ENCODE data around the gene H6PD. TPM values are rescaled to one million over a fixed set of nuclear protein-coding genes. Genes with fewer than 3 reads are reported as not detected.

H6PD gene
- total and polyA plus RNA-seq, 4 donors: 4.8 to 65.4 (median 40.2) TPM

DNA sequence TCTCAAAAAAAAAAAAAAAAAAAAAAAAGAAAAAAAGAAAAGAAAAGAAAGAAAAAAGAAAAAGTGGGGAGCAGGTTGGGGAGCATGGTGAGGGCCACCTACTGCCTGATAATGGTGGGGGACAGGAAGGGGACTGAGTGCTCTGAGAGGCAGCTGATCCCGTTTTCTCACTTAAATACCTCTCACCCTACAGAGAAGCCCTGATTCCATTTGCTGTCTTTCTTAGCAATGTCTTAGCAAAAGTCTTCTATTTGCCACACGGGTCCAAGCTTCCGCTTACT, 692 bp upstream of the H6PD start:
- Histone ChIP-seq H3K9me3 (ENCODE audit: control insufficient read depth, low read length) (no peaks in the 10 kb centered on the region), H3K36me3 (ENCODE audit: control insufficient read depth in 1 of 2, insufficient read depth in 2 of 2, low read length in 1 of 2) (no peaks in the 10 kb centered on the region), H3K27ac (ENCODE audit: low read depth in 1 of 2, low read length in 2 of 2) (peak overlapping the region; percentile 65 to 79), H3K4me1 (ENCODE audit: control insufficient read depth in 1 of 2, insufficient read depth in 2 of 2, low read length in 2 of 2) (peaks cover 0 to 2% of the 10 kb centered on the region in 2 donors), H3K27me3 (ENCODE audit: control insufficient read depth in 1 of 2, insufficient read depth in 2 of 2, low read length in 1 of 2) (no peaks in the 10 kb centered on the region), H3K4me3 (ENCODE audit: low read length in 2 of 2) (no peak overlapping the region)
- 25 to 28% methylated on average over 3 of the region's 3 CpGs for WGBS, 2 donors
- intact Hi-C loops (cut with DNase I): no loop called here
- DNase-seq: no peak
- ATAC-seq (ENCODE audit: low FRiP score): no peak

DNA sequence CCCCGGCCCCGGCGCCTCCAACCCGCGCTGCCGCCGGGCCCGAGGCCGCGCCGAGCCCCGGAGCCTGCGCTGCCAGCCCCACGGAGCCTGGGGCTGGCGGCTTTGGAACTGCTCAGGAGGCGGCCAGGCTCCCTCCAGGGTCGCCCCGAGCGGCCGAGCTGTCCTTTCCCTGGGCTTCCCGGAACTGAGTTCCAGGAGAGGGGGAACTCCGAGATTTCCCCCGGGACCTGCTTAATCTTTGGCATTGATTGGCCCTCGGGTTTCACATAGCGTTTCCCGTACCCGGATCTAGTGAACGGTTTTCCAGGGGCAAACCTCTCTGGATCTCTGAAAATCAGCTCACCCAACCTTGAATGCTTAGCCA, 504 bp downstream of the H6PD start:
- WGBS, 2 donors: 0 to 1% methylated on average over 23 to 28 of the region's 28 CpGs
- ATAC-seq (ENCODE audit: low FRiP score): no peak
- Histone ChIP-seq H3K27ac (ENCODE audit: low read depth in 1 of 2, low read length in 2 of 2) (peak overlapping the region; percentile 91 to 97), H3K4me3 (ENCODE audit: low read length in 2 of 2) (peak overlapping the region; percentile 74 to 91), H3K27me3 (ENCODE audit: control insufficient read depth in 1 of 2, insufficient read depth in 2 of 2, low read length in 1 of 2) (no peaks in the 10 kb centered on the region), H3K9me3 (ENCODE audit: control insufficient read depth, low read length) (no peaks in the 10 kb centered on the region), H3K4me1 (ENCODE audit: control insufficient read depth in 1 of 2, insufficient read depth in 2 of 2, low read length in 2 of 2) (peaks cover 0 to 4% of the 10 kb centered on the region in 2 donors), H3K36me3 (ENCODE audit: control insufficient read depth in 1 of 2, insufficient read depth in 2 of 2, low read length in 1 of 2) (no peaks in the 10 kb centered on the region)
- DNase-seq: peak in 1 of 2 donors; percentile 84
- intact Hi-C loops (cut with DNase I): no loop called here

DNA sequence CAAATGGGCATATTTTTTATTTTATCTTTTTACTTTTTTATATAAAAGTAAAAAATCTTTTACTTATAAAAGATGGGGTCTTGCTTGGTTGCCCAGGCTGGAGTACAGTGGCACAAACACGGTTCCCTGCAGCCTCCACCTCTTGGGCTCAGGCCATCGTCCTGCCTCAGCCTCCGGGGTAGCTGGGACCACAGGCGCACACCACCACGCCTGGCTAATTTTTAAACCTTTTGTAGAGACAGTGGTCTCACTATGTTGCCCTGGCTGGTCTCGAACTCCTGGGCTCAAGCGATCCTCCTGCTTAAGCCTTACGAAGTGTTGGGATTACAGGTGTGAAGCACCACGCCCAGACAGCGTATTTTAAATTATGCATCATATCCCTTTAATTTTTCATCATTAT, 986 bp downstream of the H6PD start:
- H3K36me3 ChIP-seq (ENCODE audit: control insufficient read depth in 1 of 2, insufficient read depth in 2 of 2, low read length in 1 of 2): no peaks in the 10 kb centered on the region
- H3K4me1 ChIP-seq (ENCODE audit: control insufficient read depth in 1 of 2, insufficient read depth in 2 of 2, low read length in 2 of 2): peaks cover 0 to 4% of the 10 kb centered on the region in 2 donors
- ATAC-seq (ENCODE audit: low FRiP score) (no peak), DNase-seq (no peak)
- H3K4me3 ChIP-seq (ENCODE audit: low read length in 2 of 2): peak overlapping the region; percentile 74 to 91
- intact Hi-C loops (cut with DNase I): no loop called here
- peak overlapping the region in 1 of 2 donors; percentile 91 for H3K27ac ChIP-seq (ENCODE audit: low read depth in 1 of 2, low read length in 2 of 2)
- H3K9me3 ChIP-seq (ENCODE audit: control insufficient read depth, low read length): no peaks in the 10 kb centered on the region
- 76 to 78% methylated on average over 10 of the region's 10 CpGs for WGBS, 2 donors
- no peaks in the 10 kb centered on the region for H3K27me3 ChIP-seq (ENCODE audit: control insufficient read depth in 1 of 2, insufficient read depth in 2 of 2, low read length in 1 of 2)

GRCh38 chr1:9238134-9238533, 3.6 kb downstream of the H6PD start:
- no peaks in the 10 kb centered on the region for H3K27me3 ChIP-seq (ENCODE audit: control insufficient read depth in 1 of 2, insufficient read depth in 2 of 2, low read length in 1 of 2)
- H3K9me3 ChIP-seq (ENCODE audit: control insufficient read depth, low read length): no peaks in the 10 kb centered on the region
- intact Hi-C loops (cut with DNase I): no loop called here
- H3K27ac ChIP-seq (ENCODE audit: low read depth in 1 of 2, low read length in 2 of 2): peak overlapping the region in 1 of 2 donors; percentile 73
- H3K36me3 ChIP-seq (ENCODE audit: control insufficient read depth in 1 of 2, insufficient read depth in 2 of 2, low read length in 1 of 2): no peaks in the 10 kb centered on the region
- peaks cover 0 to 4% of the 10 kb centered on the region in 2 donors for H3K4me1 ChIP-seq (ENCODE audit: control insufficient read depth in 1 of 2, insufficient read depth in 2 of 2, low read length in 2 of 2)
- WGBS, 2 donors: 55 to 56% methylated on average over 6 of the region's 6 CpGs
- H3K4me3 ChIP-seq (ENCODE audit: low read length in 2 of 2): no peak overlapping the region
- ATAC-seq (ENCODE audit: low FRiP score) (no peak), DNase-seq (peak in 1 of 2 donors; percentile 53)

- Histone ChIP-seq H3K27ac (ENCODE audit: low read depth in 1 of 2, low read length in 2 of 2) (no peak overlapping the region), H3K36me3 (ENCODE audit: control insufficient read depth in 1 of 2, insufficient read depth in 2 of 2, low read length in 1 of 2) (no peaks in the 10 kb centered on the region), H3K9me3 (ENCODE audit: control insufficient read depth, low read length) (no peaks in the 10 kb centered on the region), H3K4me1 (ENCODE audit: control insufficient read depth in 1 of 2, insufficient read depth in 2 of 2, low read length in 2 of 2) (peaks cover 0 to 4% of the 10 kb centered on the region in 2 donors), H3K4me3 (ENCODE audit: low read length in 2 of 2) (no peak overlapping the region), H3K27me3 (ENCODE audit: control insufficient read depth in 1 of 2, insufficient read depth in 2 of 2, low read length in 1 of 2) (no peaks in the 10 kb centered on the region)
- no peak for ATAC-seq (ENCODE audit: low FRiP score)
- no peak for DNase-seq
- WGBS, 2 donors: 38 to 41% methylated on average over 4 of the region's 4 CpGs
- intact Hi-C loops (cut with DNase I): no loop called here
Measured at GRCh38 chr1:9238550-9238949, 4.0 kb downstream of the H6PD start.

- Histone ChIP-seq H3K4me1 (ENCODE audit: control insufficient read depth in 1 of 2, insufficient read depth in 2 of 2, low read length in 2 of 2) (peaks cover 0 to 4% of the 10 kb centered on the region in 2 donors), H3K27ac (ENCODE audit: low read depth in 1 of 2, low read length in 2 of 2) (peak overlapping the region; percentile 7 to 70), H3K36me3 (ENCODE audit: control insufficient read depth in 1 of 2, insufficient read depth in 2 of 2, low read length in 1 of 2) (no peaks in the 10 kb centered on the region), H3K27me3 (ENCODE audit: control insufficient read depth in 1 of 2, insufficient read depth in 2 of 2, low read length in 1 of 2) (no peaks in the 10 kb centered on the region), H3K4me3 (ENCODE audit: low read length in 2 of 2) (no peak overlapping the region), H3K9me3 (ENCODE audit: control insufficient read depth, low read length) (no peaks in the 10 kb centered on the region)
- DNase-seq (peak; percentile 74 to 79), ATAC-seq (ENCODE audit: low FRiP score) (peak; percentile 62)
- WGBS, 2 donors: 60 to 70% methylated on average over 16 of the region's 16 CpGs
- intact Hi-C loops (cut with DNase I): no loop called here
Measured at GRCh38 chr1:9239622-9240401, 5.2 kb downstream of the H6PD start.

DNA sequence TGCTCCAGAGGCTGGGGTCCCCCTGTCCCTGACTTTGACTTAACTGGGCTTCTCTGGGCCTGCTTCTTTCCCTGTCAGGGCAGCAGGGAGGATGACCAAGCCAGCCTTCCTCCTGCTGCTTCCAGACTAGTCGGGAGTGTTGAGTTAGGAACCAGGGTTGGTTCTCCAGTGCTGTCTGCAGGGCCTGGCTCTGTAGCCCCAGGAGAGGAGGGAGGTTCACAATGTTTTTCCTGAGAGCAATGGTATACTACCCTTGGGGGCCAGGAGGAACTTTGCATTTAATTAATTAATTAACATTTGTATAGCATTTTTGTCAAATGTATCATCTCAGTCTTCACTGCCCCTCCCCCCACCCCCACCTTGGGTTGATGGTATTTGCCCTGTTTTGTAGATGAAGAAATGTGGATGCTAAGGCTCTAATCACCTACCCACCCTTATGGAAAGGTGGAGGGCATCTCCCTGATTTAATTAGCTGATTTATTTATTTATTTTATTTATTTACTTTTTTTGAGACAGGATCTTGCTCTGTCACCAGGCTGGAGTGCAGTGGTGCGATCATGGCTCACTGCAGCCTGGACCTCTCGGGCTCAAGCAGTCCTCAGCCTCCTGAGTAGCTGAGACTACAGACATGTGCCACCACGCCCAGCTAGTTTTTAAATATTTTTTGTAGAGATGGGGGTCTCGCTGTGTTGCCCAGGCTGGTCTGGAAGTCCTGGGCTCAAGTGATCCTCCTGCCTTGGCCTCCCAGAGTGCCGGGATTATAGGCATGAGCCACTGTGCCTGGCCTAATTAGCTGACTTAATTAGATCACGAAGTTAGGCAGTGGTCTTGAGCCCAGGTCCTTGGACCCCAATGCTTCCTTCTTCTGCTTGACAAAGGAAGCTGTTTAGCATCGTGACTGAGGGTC, 6.6 kb downstream of the H6PD start:
- H3K9me3 ChIP-seq (ENCODE audit: control insufficient read depth, low read length): no peaks in the 10 kb centered on the region
- peaks cover 0 to 4% of the 10 kb centered on the region in 2 donors for H3K4me1 ChIP-seq (ENCODE audit: control insufficient read depth in 1 of 2, insufficient read depth in 2 of 2, low read length in 2 of 2)
- H3K4me3 ChIP-seq (ENCODE audit: low read length in 2 of 2): no peak overlapping the region
- 94% methylated on average over 8 of the region's 8 CpGs for WGBS, 2 donors
- peak overlapping the region in 1 of 2 donors; percentile 34 for H3K27ac ChIP-seq (ENCODE audit: low read depth in 1 of 2, low read length in 2 of 2)
- intact Hi-C loops (cut with DNase I): no loop called here
- no peaks in the 10 kb centered on the region for H3K36me3 ChIP-seq (ENCODE audit: control insufficient read depth in 1 of 2, insufficient read depth in 2 of 2, low read length in 1 of 2)
- DNase-seq (peak in 1 of 2 donors; percentile 9), ATAC-seq (ENCODE audit: low FRiP score) (no peak)
- no peaks in the 10 kb centered on the region for H3K27me3 ChIP-seq (ENCODE audit: control insufficient read depth in 1 of 2, insufficient read depth in 2 of 2, low read length in 1 of 2)

GRCh38 chr1:9241891-9242290, 7.3 kb downstream of the H6PD start:
- no peak for ATAC-seq (ENCODE audit: low FRiP score)
- DNase-seq: peak in 1 of 2 donors; percentile 64
- 91 to 95% methylated on average over 10 of the region's 10 CpGs for WGBS, 2 donors
- H3K9me3 ChIP-seq (ENCODE audit: control insufficient read depth, low read length): no peaks in the 10 kb centered on the region
- H3K27ac ChIP-seq (ENCODE audit: low read depth in 1 of 2, low read length in 2 of 2): no peak overlapping the region
- no peaks in the 10 kb centered on the region for H3K27me3 ChIP-seq (ENCODE audit: control insufficient read depth in 1 of 2, insufficient read depth in 2 of 2, low read length in 1 of 2)
- H3K4me1 ChIP-seq (ENCODE audit: control insufficient read depth in 1 of 2, insufficient read depth in 2 of 2, low read length in 2 of 2): peaks cover 0 to 1% of the 10 kb centered on the region in 2 donors
- intact Hi-C loops (cut with DNase I): no loop called here
- H3K36me3 ChIP-seq (ENCODE audit: control insufficient read depth in 1 of 2, insufficient read depth in 2 of 2, low read length in 1 of 2): no peaks in the 10 kb centered on the region
- H3K4me3 ChIP-seq (ENCODE audit: low read length in 2 of 2): no peak overlapping the region

Measured in aorta (tissue), 5 donors.